Muscle layer of colon (tissue), 2 donors: ENCODE results near the gene SPTB.

ENCODE experiments used
- H3K27ac ChIP-seq: one replicate; pipeline ENCODE4 v1.7.0; 2013; ENCODE audit warnings: low read depth, mild to moderate bottlenecking, low read length, moderate library complexity
- H3K27me3 ChIP-seq, 2 donors: one replicate each; pipeline ENCODE4 v1.7.0; 2013; ENCODE audit warnings: low read length in 2 of 2, mild to moderate bottlenecking in 2 of 2; ENCODE audit not compliant: insufficient read depth in 2 of 2, control insufficient read depth in 1 of 2
- H3K36me3 ChIP-seq: one replicate; pipeline ENCODE4 v1.7.0; 2013; ENCODE audit warnings: mild to moderate bottlenecking, low read length; ENCODE audit not compliant: insufficient read depth
- H3K4me1 ChIP-seq: one replicate; pipeline ENCODE4 v1.7.0; 2013; ENCODE audit warnings: mild to moderate bottlenecking, low read length; ENCODE audit not compliant: insufficient read depth
- H3K4me3 ChIP-seq, 2 donors: one replicate each; pipeline ENCODE4 v1.7.0; 2013; ENCODE audit warnings: low read length in 2 of 2, low read depth in 1 of 2, mild to moderate bottlenecking in 1 of 2, moderate library complexity in 1 of 2
- H3K9ac ChIP-seq: one replicate; pipeline ENCODE4 v1.7.0; 2013; ENCODE audit warnings: low read length
- H3K9me3 ChIP-seq: one replicate; pipeline ENCODE4 v1.7.0; 2013; ENCODE audit warnings: mild to moderate bottlenecking, low read length
- donor health status: abdominal sarcoma.
- donor health status: Adenocarcinoma of cecum.

The SPTB gene

DNA sequence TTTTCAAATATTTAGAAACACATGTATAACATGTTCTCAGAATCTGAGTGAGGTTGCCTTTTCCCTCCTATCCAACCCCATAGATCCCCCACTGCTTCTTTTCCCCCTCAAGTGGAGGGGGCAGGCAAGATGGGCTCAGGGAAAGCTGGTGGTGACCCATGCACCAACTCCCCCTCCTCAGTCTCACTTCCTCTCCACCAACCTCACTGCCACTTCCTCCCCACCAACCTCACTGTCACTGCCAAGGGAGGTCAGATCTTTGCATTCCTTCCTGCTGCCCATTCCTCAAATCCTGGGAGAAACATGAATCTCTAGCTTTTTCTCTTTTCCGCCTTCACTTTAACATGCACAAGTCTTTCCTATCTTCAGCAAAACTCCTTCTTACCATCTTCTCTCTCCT lies 48.7 kb downstream of the SPTB start:
- Histone ChIP-seq H3K4me3 (no peak overlapping the region), H3K9me3 (no peaks in the 10 kb centered on the region), H3K27ac (no peak overlapping the region), H3K4me1 (peaks cover under 1% of the 10 kb centered on the region), H3K36me3 (no peaks in the 10 kb centered on the region), H3K9ac (no peak overlapping the region), H3K27me3 (no peaks in the 10 kb centered on the region)

DNA sequence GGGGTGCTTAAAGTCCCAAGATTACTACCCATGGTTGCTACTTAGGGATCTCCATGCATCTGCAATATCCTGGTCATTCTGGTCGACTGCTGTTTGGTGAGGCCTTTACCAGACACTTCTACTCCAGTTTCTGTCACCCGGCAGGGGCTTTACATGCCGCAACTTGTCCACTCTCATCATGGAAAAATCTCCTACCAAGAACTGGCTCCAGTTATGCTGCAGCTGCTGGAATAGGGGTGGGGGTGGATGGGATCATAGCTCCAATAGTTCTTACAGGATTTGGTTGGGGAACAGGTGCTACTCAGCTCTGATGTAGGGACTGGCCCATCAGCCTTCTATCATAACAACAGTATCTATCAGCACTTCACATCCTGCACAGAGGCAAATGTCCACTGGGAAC lies 51.6 kb downstream of the SPTB start:
- H3K27me3 ChIP-seq: no peaks in the 10 kb centered on the region
- no peak overlapping the region for H3K4me3 ChIP-seq
- H3K36me3 ChIP-seq: no peaks in the 10 kb centered on the region
- no peak overlapping the region for H3K27ac ChIP-seq
- H3K9ac ChIP-seq: no peak overlapping the region
- H3K4me1 ChIP-seq: peaks cover 15% of the 10 kb centered on the region
- H3K9me3 ChIP-seq: no peaks in the 10 kb centered on the region

DNA sequence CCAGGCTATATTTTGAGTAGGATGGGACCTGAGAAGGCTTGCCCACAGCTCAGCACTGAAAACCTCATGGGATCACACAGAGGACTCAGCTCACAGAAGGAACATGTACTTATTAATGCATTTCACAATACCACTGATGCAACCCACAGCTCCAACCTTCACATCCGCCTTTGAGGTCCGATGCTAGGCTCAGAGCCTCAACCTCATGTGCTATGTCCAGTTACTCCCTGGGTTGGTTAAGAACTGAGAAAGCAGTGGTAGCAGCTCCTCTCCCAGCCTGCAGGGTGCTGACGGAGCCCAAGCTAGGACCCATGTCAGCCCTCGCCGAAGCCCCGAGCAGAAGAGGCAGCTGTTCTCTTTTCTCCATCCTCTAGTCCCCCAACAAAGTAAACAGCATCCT lies 52.9 kb downstream of the SPTB start:
- Histone ChIP-seq H3K27ac (no peak overlapping the region), H3K9ac (no peak overlapping the region), H3K4me1 (peaks cover 18% of the 10 kb centered on the region), H3K27me3 (no peaks in the 10 kb centered on the region), H3K36me3 (no peaks in the 10 kb centered on the region), H3K4me3 (no peak overlapping the region), H3K9me3 (no peaks in the 10 kb centered on the region)

DNA sequence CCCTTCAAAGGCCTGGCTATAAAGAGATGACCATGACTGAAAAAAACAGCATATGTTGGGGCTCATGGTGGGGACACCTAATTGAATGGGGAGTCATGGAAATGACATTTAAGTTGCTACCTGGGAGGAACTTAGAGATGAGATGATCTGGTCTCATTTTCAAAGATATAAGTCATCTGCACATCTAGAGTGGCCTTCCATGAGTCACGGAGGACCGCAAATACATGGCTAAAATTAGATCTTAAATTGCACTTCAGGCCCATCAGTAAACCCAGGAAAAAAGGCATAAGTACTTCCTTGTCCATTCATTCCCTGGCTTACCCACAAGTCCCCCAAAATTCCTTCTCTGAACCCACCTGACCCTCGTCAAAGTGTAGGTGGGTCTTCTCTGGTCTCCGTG lies 53.4 kb downstream of the SPTB start:
- no peaks in the 10 kb centered on the region for H3K9me3 ChIP-seq
- H3K4me1 ChIP-seq: peaks cover 18% of the 10 kb centered on the region
- H3K36me3 ChIP-seq: no peaks in the 10 kb centered on the region
- H3K9ac ChIP-seq: no peak overlapping the region
- no peaks in the 10 kb centered on the region for H3K27me3 ChIP-seq
- H3K4me3 ChIP-seq: no peak overlapping the region
- H3K27ac ChIP-seq: no peak overlapping the region

DNA sequence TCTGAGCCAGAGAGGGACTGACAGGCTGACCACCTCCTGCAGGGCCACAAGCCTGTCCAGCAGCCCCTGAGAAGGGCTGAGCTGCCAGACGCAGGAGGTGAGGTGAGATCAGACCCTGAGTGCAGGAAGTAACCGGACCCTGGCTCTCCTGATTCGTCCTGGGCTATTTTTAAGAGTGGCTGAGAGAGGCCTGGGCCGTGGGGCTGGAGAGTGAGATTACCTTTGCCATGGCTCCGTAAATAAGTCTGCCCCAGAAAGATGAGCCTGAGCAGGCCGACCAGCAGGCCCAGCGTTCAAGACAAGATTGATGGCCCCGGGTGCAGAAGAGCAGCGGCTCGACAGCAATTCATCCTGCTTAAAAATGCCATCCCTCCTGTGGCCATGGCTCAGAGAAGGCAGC lies 54.2 kb downstream of the SPTB start:
- no peak overlapping the region for H3K27ac ChIP-seq
- H3K9me3 ChIP-seq: no peaks in the 10 kb centered on the region
- H3K4me3 ChIP-seq: no peak overlapping the region
- no peaks in the 10 kb centered on the region for H3K27me3 ChIP-seq
- H3K4me1 ChIP-seq: peaks cover 18% of the 10 kb centered on the region
- no peak overlapping the region for H3K9ac ChIP-seq
- H3K36me3 ChIP-seq: no peaks in the 10 kb centered on the region

DNA sequence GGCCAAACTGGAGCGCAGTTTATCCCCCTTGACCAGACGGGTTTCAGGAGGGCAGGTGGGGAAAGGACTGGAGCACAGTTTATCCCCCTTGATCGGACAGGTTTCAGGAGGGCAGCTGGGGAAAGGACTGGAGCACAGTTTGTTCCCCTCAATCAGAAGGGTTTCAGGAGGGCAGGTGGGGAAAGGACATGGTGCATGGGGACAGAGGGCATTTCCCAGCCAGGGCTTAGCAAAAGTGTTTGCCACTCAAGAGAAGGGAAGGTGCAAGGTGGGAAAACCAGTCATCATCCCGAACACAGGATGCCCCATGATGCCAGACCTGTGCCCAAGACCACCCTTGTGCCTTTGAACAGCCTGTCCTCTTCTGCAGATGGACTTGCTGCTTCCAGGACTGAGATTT lies 54.7 kb downstream of the SPTB start:
- Histone ChIP-seq H3K27me3 (no peaks in the 10 kb centered on the region), H3K36me3 (no peaks in the 10 kb centered on the region), H3K9ac (no peak overlapping the region), H3K9me3 (no peaks in the 10 kb centered on the region), H3K27ac (no peak overlapping the region), H3K4me1 (peaks cover 18% of the 10 kb centered on the region), H3K4me3 (no peak overlapping the region)

DNA sequence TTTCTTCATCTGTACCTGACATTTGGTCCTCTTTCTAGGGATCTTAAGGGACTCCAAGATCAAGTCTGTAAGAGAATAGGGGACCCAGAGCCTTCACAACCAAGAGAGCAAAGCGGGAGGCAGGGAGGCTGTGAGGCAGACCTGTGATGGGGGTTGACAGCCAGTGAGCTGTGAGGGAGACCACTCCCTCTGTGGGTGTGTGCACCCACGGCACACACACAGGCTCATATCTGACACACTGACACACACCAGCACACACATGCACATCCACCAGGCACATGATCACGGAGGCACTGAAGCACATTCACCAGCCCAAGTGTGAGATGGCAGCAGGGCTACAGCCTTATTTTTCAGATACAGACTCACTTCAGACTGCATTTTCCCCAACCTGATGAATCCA lies 55.2 kb downstream of the SPTB start:
- H3K36me3 ChIP-seq: no peaks in the 10 kb centered on the region
- H3K9me3 ChIP-seq: no peaks in the 10 kb centered on the region
- H3K27ac ChIP-seq: no peak overlapping the region
- H3K4me3 ChIP-seq: no peak overlapping the region
- H3K4me1 ChIP-seq: peaks cover 18% of the 10 kb centered on the region
- H3K9ac ChIP-seq: no peak overlapping the region
- no peaks in the 10 kb centered on the region for H3K27me3 ChIP-seq

DNA sequence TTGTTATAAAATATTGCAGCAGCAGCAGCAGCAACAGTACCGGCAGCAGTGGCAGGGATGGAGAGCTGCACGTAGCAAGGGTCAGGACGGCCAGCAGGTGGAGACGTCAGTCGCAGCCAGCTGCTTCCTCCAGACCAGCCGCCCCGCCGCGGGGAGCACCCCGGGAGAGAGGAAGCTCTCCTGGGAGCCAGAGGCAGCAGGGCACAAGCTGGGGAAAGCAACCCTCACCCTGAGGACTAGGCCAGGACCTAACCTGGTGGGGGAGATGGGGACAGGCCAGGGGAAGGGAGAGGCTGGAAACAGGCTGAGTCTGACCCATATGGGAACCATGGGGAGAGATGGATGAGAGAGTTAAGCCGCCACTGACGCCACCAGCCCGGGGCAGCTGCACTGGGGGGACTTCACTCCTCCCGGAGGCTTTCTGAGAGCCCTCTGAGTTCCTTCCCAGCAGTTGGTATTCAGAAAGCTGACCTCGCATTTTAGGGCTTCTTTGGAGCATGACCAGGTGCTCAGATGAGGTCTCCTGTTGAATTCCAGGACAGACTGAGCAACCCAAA lies 56.3 kb downstream of the SPTB start:
- no peak overlapping the region for H3K27ac ChIP-seq
- no peaks in the 10 kb centered on the region for H3K36me3 ChIP-seq
- H3K4me3 ChIP-seq: no peak overlapping the region
- H3K9ac ChIP-seq: no peak overlapping the region
- peaks cover 18% of the 10 kb centered on the region for H3K4me1 ChIP-seq
- H3K9me3 ChIP-seq: no peaks in the 10 kb centered on the region
- H3K27me3 ChIP-seq: no peaks in the 10 kb centered on the region

DNA sequence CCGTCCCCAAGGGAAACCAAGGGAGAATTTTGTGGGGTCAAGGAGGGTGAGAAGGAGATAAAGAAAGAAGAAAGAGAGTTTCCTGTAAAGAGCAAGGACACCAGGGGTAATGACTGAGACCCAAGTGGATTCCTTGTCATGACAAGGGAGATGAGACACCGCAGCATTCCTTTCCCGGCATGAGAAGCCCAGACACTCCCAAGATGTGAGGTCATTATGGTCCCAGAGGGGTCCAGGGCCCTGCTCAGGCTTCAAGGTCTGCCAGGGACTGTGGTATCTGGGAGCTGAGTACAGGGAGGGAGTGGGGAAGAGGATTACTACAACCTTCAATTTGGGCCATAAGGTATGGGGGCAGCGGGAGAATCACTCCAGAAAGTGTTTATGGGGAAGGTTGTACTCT lies 58.1 kb downstream of the SPTB start:
- Histone ChIP-seq H3K36me3 (no peaks in the 10 kb centered on the region), H3K27ac (no peak overlapping the region), H3K9ac (no peak overlapping the region), H3K9me3 (no peaks in the 10 kb centered on the region), H3K4me1 (peaks cover 18% of the 10 kb centered on the region), H3K27me3 (no peaks in the 10 kb centered on the region), H3K4me3 (no peak overlapping the region)

DNA sequence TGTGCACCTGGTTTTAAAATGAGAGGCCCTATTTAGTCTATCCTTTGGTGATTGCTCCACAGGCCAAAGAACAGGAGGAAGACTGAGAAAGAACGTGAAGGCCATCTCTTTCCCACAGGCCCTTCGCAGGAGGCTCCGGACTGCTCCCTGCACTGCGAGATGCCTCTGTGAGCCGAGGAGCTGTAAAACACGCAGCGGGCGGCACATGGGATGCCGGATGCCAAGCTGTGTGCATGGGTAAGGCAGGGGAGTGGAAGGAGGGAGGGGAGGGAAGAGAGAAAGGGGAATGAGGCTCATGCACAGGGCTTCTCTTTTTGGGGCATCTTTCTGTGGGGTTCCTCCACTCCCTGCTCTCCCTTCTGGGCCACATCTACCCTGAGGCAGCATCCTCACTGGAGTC lies 61.6 kb downstream of the SPTB start:
- Histone ChIP-seq H3K4me3 (no peak overlapping the region), H3K4me1 (peaks cover 4% of the 10 kb centered on the region), H3K9me3 (no peaks in the 10 kb centered on the region), H3K27me3 (no peaks in the 10 kb centered on the region), H3K36me3 (no peaks in the 10 kb centered on the region), H3K27ac (no peak overlapping the region), H3K9ac (no peak overlapping the region)

DNA sequence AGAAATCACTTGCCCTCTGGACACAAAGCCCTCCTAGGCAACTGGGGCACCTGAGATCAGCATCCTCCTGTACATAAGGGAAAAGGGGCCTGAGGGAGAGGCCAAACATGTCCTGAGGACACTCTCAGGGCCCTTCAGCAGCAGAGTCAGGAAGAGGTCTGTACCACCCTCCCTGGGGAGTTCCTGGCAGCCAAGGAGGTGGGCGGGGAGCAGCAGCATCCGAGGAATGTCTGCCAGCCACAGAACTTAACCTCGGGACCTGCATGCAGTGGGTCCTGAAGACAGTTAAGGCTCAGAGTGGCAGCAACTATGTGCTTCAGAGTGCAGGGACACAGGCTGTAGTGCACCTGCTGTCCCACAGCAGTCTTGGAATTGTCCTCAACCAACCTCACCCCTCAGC lies 62.1 kb downstream of the SPTB start:
- H3K9me3 ChIP-seq: no peaks in the 10 kb centered on the region
- no peaks in the 10 kb centered on the region for H3K4me1 ChIP-seq
- no peak overlapping the region for H3K9ac ChIP-seq
- no peak overlapping the region for H3K4me3 ChIP-seq
- no peaks in the 10 kb centered on the region for H3K36me3 ChIP-seq
- no peak overlapping the region for H3K27ac ChIP-seq
- H3K27me3 ChIP-seq: no peaks in the 10 kb centered on the region

DNA sequence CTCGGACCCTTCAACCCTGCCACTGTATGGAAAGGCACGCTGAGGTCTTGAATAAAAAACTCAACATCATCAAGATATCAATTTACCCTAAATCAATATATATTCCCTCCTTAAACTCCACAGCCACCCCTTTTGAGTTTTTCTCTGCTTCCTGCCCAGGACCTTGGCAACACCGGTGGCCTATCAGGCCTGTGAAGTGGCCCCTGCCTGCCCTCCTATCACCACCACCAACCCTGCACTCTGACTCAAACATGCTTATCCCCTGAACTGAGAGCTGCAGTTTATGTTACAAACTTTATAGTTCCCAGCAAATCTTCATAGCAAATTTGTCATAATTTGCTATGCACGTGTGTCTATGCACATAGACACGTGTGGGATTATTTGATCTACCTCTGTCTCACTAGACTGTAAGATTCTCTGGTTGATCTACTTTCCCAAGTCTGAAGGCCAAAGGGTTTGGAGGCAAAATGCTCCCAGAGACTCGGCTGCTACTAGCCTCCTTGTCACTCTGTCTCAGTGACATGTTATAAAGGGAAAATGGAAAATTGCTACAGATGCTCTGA lies 63.4 kb downstream of the SPTB start:
- Histone ChIP-seq H3K27ac (no peak overlapping the region), H3K9me3 (no peaks in the 10 kb centered on the region), H3K27me3 (no peaks in the 10 kb centered on the region), H3K36me3 (no peaks in the 10 kb centered on the region), H3K9ac (no peak overlapping the region), H3K4me3 (no peak overlapping the region), H3K4me1 (no peaks in the 10 kb centered on the region)
